SK-N-SH treated with all-trans-retinoic acid at 6 μM for 48 hours (cell line): ENCODE measurements around the gene MOCOS.

Experiments used
- ARNTL ChIP-seq: fragments of 450-650 bp; formaldehyde crosslinking; IDR thresholded peaks from 2 replicates; pipeline ENCODE4 v1.5.0; 2020; ENCODE audit warnings: low read depth, mild to moderate bottlenecking, moderate library complexity, borderline replicate concordance
- CSDC2 ChIP-seq: fragments of 250-450 bp; sonication (Bioruptor Pico); IDR thresholded peaks from 2 replicates; pipeline ENCODE4 v1.5.0; 2020; ENCODE audit warnings: mild to moderate bottlenecking, moderate library complexity
- ISL1 ChIP-seq: fragments of 250-450 bp; sonication (Bioruptor Pico); IDR thresholded peaks from 2 replicates; pipeline ENCODE4 v2.1.2; 2022; ENCODE audit warnings: mild to moderate bottlenecking, moderate library complexity
- PATZ1 ChIP-seq: fragments of 250-450 bp; sonication (Bioruptor Pico); IDR thresholded peaks from 2 replicates; pipeline ENCODE4 v1.8.0; 2020; ENCODE audit warnings: mild to moderate bottlenecking, moderate library complexity, borderline replicate concordance
- PPARA ChIP-seq: fragments of 250-450 bp; sonication (Bioruptor Pico); IDR thresholded peaks from 2 replicates; pipeline ENCODE4 v1.5.0; 2020; ENCODE audit warnings: mild to moderate bottlenecking, borderline replicate concordance
- RARB ChIP-seq: fragments of 250-450 bp; sonication (Bioruptor Pico); IDR thresholded peaks from 2 replicates; pipeline ENCODE4 v1.8.0; 2021; ENCODE audit warnings: mild to moderate bottlenecking, moderate library complexity
- TSHZ2 ChIP-seq: fragments of 250-450 bp; sonication (Bioruptor Pico); IDR thresholded peaks from 2 replicates; pipeline ENCODE4 v1.5.0; 2020; ENCODE audit warnings: mild to moderate bottlenecking, moderate library complexity
- ZFP3 ChIP-seq: fragments of 250-450 bp; sonication (Bioruptor Pico); IDR thresholded peaks from 2 replicates; pipeline ENCODE4 v1.5.0; 2020; ENCODE audit warnings: mild to moderate bottlenecking, moderate library complexity
- ZFP30 ChIP-seq: fragments of 450-650 bp; formaldehyde crosslinking; IDR thresholded peaks from 2 replicates; pipeline ENCODE4 v1.5.0; 2022; ENCODE audit warnings: mild to moderate bottlenecking, moderate library complexity
- ZNF8 ChIP-seq: fragments of 450-650 bp; formaldehyde crosslinking; IDR thresholded peaks from 2 replicates; pipeline ENCODE4 v1.5.0; 2020; ENCODE audit warnings: mild to moderate bottlenecking, moderate library complexity

GRCh38 chr18:36197511-36198166, 10.3 kb downstream of the MOCOS start:
- TF ChIP-seq PATZ1 (CRISPR knock-in tag) (no peak), PPARA (CRISPR knock-in tag) (no peak), CSDC2 (no peak), RARB (CRISPR knock-in tag) (no peak), ZNF8 (CRISPR knock-in tag) (no peak), ISL1 (CRISPR knock-in tag) (no peak), ZFP3 (CRISPR knock-in tag) (no peak), ARNTL (CRISPR knock-in tag) (no peak), TSHZ2 (no peak), ZFP30 (no peak)
